Prostate gland (tissue), 2 donors: ENCODE measurements around the gene KCP. TPM values are rescaled to one million over a fixed set of nuclear protein-coding genes. Genes with fewer than 3 reads are reported as not detected.

Source experiments
- DNase-seq: peaks from one replicate; pipeline ENCODE4 v3.0.0-alpha.2; 2019; ENCODE audit warnings: low spot score
- H3K27ac ChIP-seq, 2 donors: fragments of 200-600 bp; sonication (generic); 2 replicates each; pipeline ENCODE4 v1.5.1; 2017 to 2019
- H3K27me3 ChIP-seq: fragments of 200-600 bp; sonication (generic); replicated peaks from 2 replicates; pipeline ENCODE4 v1.5.1; 2019; ENCODE audit not compliant: insufficient read depth
- H3K36me3 ChIP-seq, 2 donors: fragments of 200-600 bp; sonication (generic); 1 replicate in 1 of 2; 2 replicates in 1 of 2; pipeline versions ENCODE4 v1.5.1 to v1.8.1; 2017 to 2019
- H3K4me1 ChIP-seq: fragments of 200-600 bp; sonication (generic); replicated peaks from 2 replicates; pipeline ENCODE4 v1.5.1; 2019
- H3K4me3 ChIP-seq, 2 donors: fragments of 200-600 bp; sonication (generic); 2 replicates each; pipeline ENCODE4 v1.5.1; 2017 to 2019
- H3K9me3 ChIP-seq: fragments of 200-600 bp; sonication (generic); 2 replicates; pipeline ENCODE4 v1.5.1; 2017
- POLR2A ChIP-seq: fragments of 450-650 bp; IDR thresholded peaks from one replicate; pipeline ENCODE4 v1.6.1; 2016; ENCODE audit warnings: antibody characterized with exemption, mild to moderate bottlenecking
- POLR2AphosphoS5 ChIP-seq: sonication (generic); formaldehyde crosslinking; IDR thresholded peaks from one replicate; pipeline ENCODE4 v1.6.1; 2017; ENCODE audit warnings: antibody characterized with exemption
- WGBS: methylation state at CpG from one replicate; pipeline ENCODE4 v1.1.5; 2018; 5-methylcytosine and 5-hydroxymethylcytosine counted together
- intact Hi-C: fragments of 100-400 bp; cut with DNase I; formaldehyde crosslinking; loops from one replicate; pipeline ENCODE4 v1.14.2; 2022
- total RNA-seq, 2 donors: library from RNA; depleted of rRNA; stranded (reverse); fragments of >200 nt; gene quantifications; one replicate each; pipeline ENCODE4 v1.1.0, GENCODE V29; 2016
- TF ChIP-seq, protein P1 (sequence below), 4 experiments: fragments of 200-600 bp in 2 of 4; fragments of 450-650 bp in 2 of 4; sonication (generic) in 2 of 4; IDR thresholded peaks; 1 replicate in 3 of 4; 2 replicates in 1 of 4; pipeline ENCODE4 v1.5.1; 2016 to 2019; ENCODE audit warnings: antibody characterized with exemption in 4 of 4, mild to moderate bottlenecking in 2 of 4, moderate library complexity in 2 of 4

The KCP gene
- total RNA-seq, 2 donors from 2014 or later: 0.45 TPM; not detected in 1

DNA sequence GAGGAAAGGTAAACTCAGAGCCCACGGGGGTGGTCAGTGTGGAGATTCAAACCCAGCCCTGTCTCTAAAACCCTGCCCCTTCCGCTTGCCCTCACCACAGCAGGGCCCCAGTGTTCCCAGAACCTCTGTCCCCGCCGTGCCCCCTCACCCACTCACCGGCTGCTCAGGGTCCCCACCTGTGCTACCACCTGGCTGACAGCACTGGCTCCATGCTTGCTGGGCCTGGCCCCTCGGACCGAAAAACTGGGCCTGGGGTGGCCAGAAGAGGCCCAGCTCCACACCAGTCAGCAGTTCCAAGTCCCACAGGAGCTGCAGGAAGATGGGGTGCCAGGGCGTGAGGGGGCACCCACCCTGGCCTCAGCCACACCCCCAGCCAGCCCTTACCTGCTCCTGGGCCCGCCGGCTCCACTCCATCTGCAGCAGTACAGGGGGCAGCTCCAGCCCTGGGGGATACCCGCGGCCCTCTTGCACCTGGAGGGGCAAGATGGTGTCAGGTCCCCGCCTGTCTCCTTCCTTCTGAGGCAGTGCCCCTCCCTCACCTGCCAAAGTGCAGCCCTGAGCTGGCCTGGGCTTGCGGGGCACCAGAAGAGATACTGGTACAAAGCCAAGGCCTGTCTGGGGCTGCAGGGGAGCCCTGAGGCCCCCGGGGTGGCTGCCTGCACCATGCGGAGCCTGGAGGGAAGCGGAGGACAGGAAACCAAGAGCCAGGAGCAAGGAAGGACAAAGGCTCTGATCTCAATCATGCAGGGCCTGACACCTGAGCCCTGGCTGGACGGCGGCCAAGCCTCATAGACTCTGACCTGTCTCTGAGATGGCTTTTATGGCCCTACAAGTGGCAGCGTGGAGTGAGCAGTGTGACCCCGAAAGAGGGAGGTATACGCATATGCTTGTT is 36.1 kb downstream of the KCP start:
- Histone ChIP-seq H3K27ac (no peak overlapping the region), H3K4me1 (no peaks in the 10 kb centered on the region), H3K36me3 (no peaks in the 10 kb centered on the region), H3K4me3 (no peak overlapping the region), H3K9me3 (no peaks in the 10 kb centered on the region), H3K27me3 (no peaks in the 10 kb centered on the region)
- TF ChIP-seq, protein P1, sequence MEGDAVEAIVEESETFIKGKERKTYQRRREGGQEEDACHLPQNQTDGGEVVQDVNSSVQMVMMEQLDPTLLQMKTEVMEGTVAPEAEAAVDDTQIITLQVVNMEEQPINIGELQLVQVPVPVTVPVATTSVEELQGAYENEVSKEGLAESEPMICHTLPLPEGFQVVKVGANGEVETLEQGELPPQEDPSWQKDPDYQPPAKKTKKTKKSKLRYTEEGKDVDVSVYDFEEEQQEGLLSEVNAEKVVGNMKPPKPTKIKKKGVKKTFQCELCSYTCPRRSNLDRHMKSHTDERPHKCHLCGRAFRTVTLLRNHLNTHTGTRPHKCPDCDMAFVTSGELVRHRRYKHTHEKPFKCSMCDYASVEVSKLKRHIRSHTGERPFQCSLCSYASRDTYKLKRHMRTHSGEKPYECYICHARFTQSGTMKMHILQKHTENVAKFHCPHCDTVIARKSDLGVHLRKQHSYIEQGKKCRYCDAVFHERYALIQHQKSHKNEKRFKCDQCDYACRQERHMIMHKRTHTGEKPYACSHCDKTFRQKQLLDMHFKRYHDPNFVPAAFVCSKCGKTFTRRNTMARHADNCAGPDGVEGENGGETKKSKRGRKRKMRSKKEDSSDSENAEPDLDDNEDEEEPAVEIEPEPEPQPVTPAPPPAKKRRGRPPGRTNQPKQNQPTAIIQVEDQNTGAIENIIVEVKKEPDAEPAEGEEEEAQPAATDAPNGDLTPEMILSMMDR (IDR thresholded peaks at IDR 0.05): no peak
- no peak for TF ChIP-seq POLR2A
- TF ChIP-seq POLR2AphosphoS5: no peak
- WGBS: 64% methylated on average over 21 of the region's 22 CpGs
- no peak for DNase-seq
- intact Hi-C loops: no loop called here

DNA sequence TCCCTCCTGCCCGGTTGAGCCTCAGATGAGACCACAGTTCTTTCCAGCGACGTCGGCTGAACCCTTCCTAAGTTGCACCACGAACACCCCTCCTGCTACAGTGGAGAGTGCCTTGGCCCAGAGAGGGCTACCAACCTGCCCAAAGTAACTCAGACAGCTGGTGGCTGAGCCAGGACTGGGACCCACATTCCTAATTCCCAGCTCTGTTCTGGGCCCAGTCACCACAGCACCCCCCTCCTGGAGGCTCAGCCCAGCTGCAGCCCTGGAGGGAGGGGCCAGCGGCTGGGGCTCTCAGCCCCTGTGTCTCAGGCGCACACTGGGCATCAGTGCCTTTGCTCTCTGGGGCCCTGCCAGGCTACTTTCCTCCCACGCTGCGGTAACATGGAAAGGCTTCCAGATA is 37.3 kb downstream of the KCP start:
- 78% methylated on average over 9 of the region's 9 CpGs for WGBS
- no peak for TF ChIP-seq POLR2AphosphoS5
- TF ChIP-seq POLR2A: no peak
- TF ChIP-seq, protein P1 (IDR thresholded peaks at IDR 0.05): no peak
- H3K36me3 ChIP-seq: no peaks in the 10 kb centered on the region

DNA sequence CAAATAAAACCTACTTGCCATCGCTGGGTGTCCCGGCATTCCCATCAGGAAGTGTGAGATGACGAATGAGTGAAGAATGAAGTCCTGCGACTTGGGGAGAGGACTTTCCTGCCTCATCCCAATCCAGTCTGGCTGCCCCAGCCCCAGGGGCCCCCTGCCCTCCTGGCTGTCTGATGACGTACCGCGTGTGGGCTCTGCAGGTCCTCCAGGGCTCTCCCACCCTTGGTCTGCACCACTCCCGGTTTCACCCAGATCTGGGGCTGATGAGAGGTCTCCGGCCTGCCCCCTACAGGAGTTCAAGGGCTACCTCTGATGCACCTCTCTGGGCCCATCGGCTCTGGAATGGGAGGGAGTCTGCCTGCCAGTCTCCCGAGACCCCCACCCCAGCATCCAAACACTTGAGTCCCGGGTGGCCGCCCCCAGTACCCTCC is 38.1 kb downstream of the KCP start:
- no peak for DNase-seq
- Histone ChIP-seq H3K4me3 (no peak overlapping the region), H3K36me3 (no peaks in the 10 kb centered on the region), H3K27me3 (no peaks in the 10 kb centered on the region), H3K4me1 (peaks cover 3% of the 10 kb centered on the region), H3K27ac (no peak overlapping the region), H3K9me3 (no peaks in the 10 kb centered on the region)
- intact Hi-C loops: no loop called here
- WGBS: 81% methylated on average over 13 of the region's 13 CpGs
- TF ChIP-seq POLR2A (no peak), POLR2AphosphoS5 (no peak)
- TF ChIP-seq, protein P1 (IDR thresholded peaks at IDR 0.05): no peak

More for the DNA sequence above, 37.3 kb downstream of the KCP start:
- intact Hi-C loops: no loop called here
- DNase-seq: no peak
- Histone ChIP-seq H3K27me3 (no peaks in the 10 kb centered on the region), H3K4me1 (peaks cover 3% of the 10 kb centered on the region), H3K4me3 (no peak overlapping the region), H3K27ac (no peak overlapping the region), H3K9me3 (no peaks in the 10 kb centered on the region)

DNA sequence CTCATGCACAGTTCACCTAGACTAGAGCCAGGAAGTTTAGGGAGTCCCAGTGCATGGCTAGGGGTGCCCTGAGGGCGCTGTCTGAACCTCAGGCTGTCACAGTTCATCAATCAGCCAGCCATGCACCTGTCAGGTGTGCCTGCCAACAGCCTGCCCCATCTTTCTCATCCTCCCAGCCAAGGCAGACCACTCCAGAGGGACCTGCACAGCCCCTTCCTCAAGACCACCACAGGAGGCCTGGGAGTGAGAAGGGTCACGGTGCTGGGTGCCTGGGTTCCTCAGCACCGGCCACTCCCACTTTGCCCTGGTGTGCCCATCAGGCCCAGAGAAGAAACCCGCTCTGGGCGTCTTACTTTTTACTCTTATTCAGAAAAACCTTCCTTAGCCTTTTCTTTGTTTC is 39.5 kb downstream of the KCP start:
- DNase-seq: no peak
- Histone ChIP-seq H3K4me3 (no peak overlapping the region), H3K9me3 (no peaks in the 10 kb centered on the region), H3K27me3 (no peaks in the 10 kb centered on the region), H3K4me1 (peaks cover 3% of the 10 kb centered on the region), H3K27ac (no peak overlapping the region), H3K36me3 (no peaks in the 10 kb centered on the region)
- TF ChIP-seq POLR2AphosphoS5: no peak
- TF ChIP-seq, protein P1 (IDR thresholded peaks at IDR 0.05): no peak
- TF ChIP-seq POLR2A: no peak
- intact Hi-C loops: no loop called here
- 98% methylated on average over 5 of the region's 5 CpGs for WGBS

DNA sequence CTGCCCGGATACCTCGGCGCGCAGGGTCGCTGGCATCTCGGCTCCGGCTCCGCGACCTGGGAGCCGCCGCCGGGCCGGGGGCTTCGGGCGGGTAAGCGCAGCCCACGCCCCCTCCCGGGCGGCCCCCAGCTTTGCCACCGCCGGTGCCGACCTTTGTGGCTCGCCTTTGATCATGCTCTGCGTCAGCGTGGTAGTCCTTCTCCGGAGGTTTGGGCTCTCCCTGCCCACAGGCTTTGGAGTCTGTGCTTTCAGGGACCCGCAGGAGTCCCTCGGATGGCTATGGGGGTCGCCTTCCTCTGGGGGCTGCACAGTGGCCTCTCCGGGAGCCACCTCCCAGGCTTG is 40.6 kb downstream of the KCP start:
- Histone ChIP-seq H3K27ac (no peak overlapping the region), H3K36me3 (no peaks in the 10 kb centered on the region), H3K4me1 (peaks cover 3% of the 10 kb centered on the region), H3K4me3 (peak overlapping the region; percentile 46), H3K9me3 (no peaks in the 10 kb centered on the region), H3K27me3 (no peaks in the 10 kb centered on the region)
- DNase-seq: no peak
- intact Hi-C loops: loop anchor here (5.0 kb wide), 1 partner anchor 263 kb away; no protein-coding TSS in a partner anchor
- WGBS: 18% methylated on average over 19 of the region's 30 CpGs
- TF ChIP-seq, protein P1 (IDR thresholded peaks at IDR 0.05): no peak
- no peak for TF ChIP-seq POLR2AphosphoS5
- TF ChIP-seq POLR2A: no peak
